Kasumi-1 (cell line): ENCODE measurements around the gene GLYR1.

Experiments used
- DNase-seq, 2 experiments: peaks; one replicate each; lab custom pipeline; 2025; lab: John Stamatoyannopoulos, UW

Gene GLYR1

GRCh38 chr16:4765511-4766474, 81.3 kb downstream of the GLYR1 start:
- DNase-seq = no peak

GRCh38 chr16:4763791-4764190, 83.3 kb downstream of the GLYR1 start:
- DNase-seq = no peak

- DNase-seq = no peak
Measured at GRCh38 chr16:4762205-4762604, 84.9 kb downstream of the GLYR1 start.

GRCh38 chr16:4760221-4760910, 86.7 kb downstream of the GLYR1 start:
- DNase-seq = no peak

GRCh38 chr16:4755687-4756086, 91.4 kb downstream of the GLYR1 start:
- no peak for DNase-seq

- no peak for DNase-seq
Measured at GRCh38 chr16:4754865-4755264, 92.2 kb downstream of the GLYR1 start.

- DNase-seq = no peak
Measured at GRCh38 chr16:4753227-4753626, 93.9 kb downstream of the GLYR1 start.
